HepG2 (cell line): Measurements from ENCODE around the gene OR10V1. TPM values are rescaled to one million over a fixed set of nuclear protein-coding genes. Genes with fewer than 3 reads are reported as not detected.

Experiments used
- AHR ChIP-seq: IDR thresholded peaks from 2 replicates; pipeline ENCODE4 v1.6.1; 2018; ENCODE audit warnings: missing genetic modification reagents, missing compliant biosample characterization
- CBX1 ChIP-seq: IDR thresholded peaks from one replicate; pipeline ENCODE4 v1.6.1; 2016; ENCODE audit warnings: antibody characterized with exemption, low read depth
- GFI1 ChIP-seq: sonication (generic); formaldehyde crosslinking; IDR thresholded peaks from 2 replicates; pipeline ENCODE4 v1.5.0; 2020; ENCODE audit warnings: missing genetic modification reagents, mild to moderate bottlenecking, borderline replicate concordance
- HDAC6 ChIP-seq: fragments of 200-600 bp; sonication (generic); IDR thresholded peaks from 2 replicates; pipeline ENCODE4 v1.7.0; 2017; ENCODE audit warnings: mild to moderate bottlenecking, antibody characterized with exemption, low read length, low read depth
- MEIS1 ChIP-seq: sonication (generic); formaldehyde crosslinking; IDR thresholded peaks from 2 replicates; pipeline ENCODE4 v1.9.0; 2021; ENCODE audit warnings: mild to moderate bottlenecking, missing genetic modification reagents, moderate library complexity, borderline replicate concordance
- NONO ChIP-seq, 2 experiments: fragments of 450-650 bp in 1 of 2; sonication (generic) in 1 of 2; formaldehyde crosslinking in 1 of 2; IDR thresholded peaks in 1 of 2; conservative IDR thresholded peaks in 1 of 2; 2 replicates each; pipeline versions ENCODE4 v1.6.1 to v1.8.0; 2017 to 2022; ENCODE audit warnings: mild to moderate bottlenecking in 1 of 2, missing genetic modification reagents in 1 of 2, moderate library complexity in 1 of 2
- NR2F1 ChIP-seq, 2 experiments: fragments of 450-650 bp in 1 of 2; formaldehyde crosslinking in 1 of 2; IDR thresholded peaks; 2 replicates each; pipeline versions ENCODE4 v1.5.0 to v1.6.1; 2016 to 2020; ENCODE audit warnings: mild to moderate bottlenecking in 1 of 2, missing compliant biosample characterization in 1 of 2, missing genetic modification reagents in 1 of 2, moderate library complexity in 1 of 2
- NR2F2 ChIP-seq: IDR thresholded peaks from 2 replicates; pipeline ENCODE4 v1.6.1; 2012; ENCODE audit warnings: low read depth, inconsistent platforms, borderline replicate concordance
- PHF8 ChIP-seq: sonication (generic); formaldehyde crosslinking; IDR thresholded peaks from 2 replicates; pipeline ENCODE4 v1.5.0; 2020; ENCODE audit warnings: missing genetic modification reagents
- SNAI1 ChIP-seq: sonication (generic); formaldehyde crosslinking; IDR thresholded peaks from 2 replicates; pipeline ENCODE4 v1.5.0; 2020; ENCODE audit warnings: mild to moderate bottlenecking, missing genetic modification reagents, borderline replicate concordance
- ZFYVE20 ChIP-seq: sonication (generic); formaldehyde crosslinking; IDR thresholded peaks from 2 replicates; pipeline ENCODE4 v1.8.0; 2023; ENCODE audit warnings: low read depth, mild to moderate bottlenecking, moderate library complexity, missing genetic modification reagents, borderline replicate concordance
- ZMYM2 ChIP-seq: sonication (generic); formaldehyde crosslinking; IDR thresholded peaks from 2 replicates; pipeline ENCODE4 v1.8.0; 2022; ENCODE audit warnings: mild to moderate bottlenecking, missing genetic modification reagents
- ZNF3 ChIP-seq: IDR thresholded peaks from 2 replicates; pipeline ENCODE4 v1.7.0; 2017; ENCODE audit warnings: inconsistent platforms
- ZNF563 ChIP-seq: sonication (generic); formaldehyde crosslinking; IDR thresholded peaks from 2 replicates; pipeline ENCODE4 v1.8.0; 2022; ENCODE audit warnings: mild to moderate bottlenecking, moderate library complexity, missing genetic modification reagents
- ZNF674 ChIP-seq: sonication (generic); formaldehyde crosslinking; IDR thresholded peaks from 2 replicates; pipeline ENCODE4 v1.5.0; 2020; ENCODE audit warnings: low read depth, mild to moderate bottlenecking, missing genetic modification reagents
- ZNF75D ChIP-seq: sonication (generic); formaldehyde crosslinking; IDR thresholded peaks from 2 replicates; pipeline ENCODE4 v1.8.1; 2023; ENCODE audit warnings: missing genetic modification reagents, mild to moderate bottlenecking, borderline replicate concordance
- polyA plus RNA-seq, 8 experiments: library from polyadenylated mRNA; depleted of rRNA in 3 of 8; stranded (reverse) in 7 of 8; unstranded in 1 of 8; fragments of >200 nt; fragmentation: Illumina TruSeq in 4 of 8; extraction: Trizol in 4 of 8; gene quantifications; 2 replicates each; pipeline versions ENCODE4 v1.2.1 to v1.2.3, GENCODE V29; 2011 to 2016; ENCODE audit warnings: low read depth in 4 of 8, missing spikeins in 1 of 8, mixed read lengths in 1 of 8; ENCODE audit not compliant: insufficient read depth in 1 of 8
- total RNA-seq, 5 experiments: library from RNA; depleted of rRNA; stranded (reverse); fragments of >200 nt; fragmentation: Illumina TruSeq; extraction: Trizol; gene quantifications; 2 replicates each; pipeline ENCODE4 v1.2.3, GENCODE V29; 2016; ENCODE audit warnings: low read depth in 1 of 5
- TF ChIP-seq, protein P1 (sequence below): sonication (generic); formaldehyde crosslinking; IDR thresholded peaks from 2 replicates; pipeline ENCODE4 v1.8.0; 2022; ENCODE audit warnings: mild to moderate bottlenecking, missing genetic modification reagents, moderate library complexity
- TF ChIP-seq, protein P2 (sequence below): sonication (generic); formaldehyde crosslinking; IDR thresholded peaks from 2 replicates; pipeline ENCODE4 v1.4.0; 2020; ENCODE audit warnings: low read depth, mild to moderate bottlenecking, missing genetic modification reagents
- TF ChIP-seq, protein P3 (sequence below): IDR thresholded peaks from 2 replicates; pipeline ENCODE4 v1.6.1; 2016; ENCODE audit warnings: missing compliant biosample characterization, missing genetic modification reagents, borderline replicate concordance
- TF ChIP-seq, protein P4 (sequence below): sonication (generic); formaldehyde crosslinking; IDR thresholded peaks from 2 replicates; pipeline ENCODE4 v1.4.0; 2020; ENCODE audit warnings: mild to moderate bottlenecking, missing genetic modification reagents
- TF ChIP-seq, protein P5 (sequence below): IDR thresholded peaks from 2 replicates; pipeline ENCODE4 v1.6.1; 2016; ENCODE audit warnings: missing genetic modification reagents, missing compliant biosample characterization

Gene OR10V1
- total and polyA plus RNA-seq, 2 of the 13 experiments (the other 11 are each of a cell fraction or from before 2014, with no cell fraction given), result not detected

DNA sequence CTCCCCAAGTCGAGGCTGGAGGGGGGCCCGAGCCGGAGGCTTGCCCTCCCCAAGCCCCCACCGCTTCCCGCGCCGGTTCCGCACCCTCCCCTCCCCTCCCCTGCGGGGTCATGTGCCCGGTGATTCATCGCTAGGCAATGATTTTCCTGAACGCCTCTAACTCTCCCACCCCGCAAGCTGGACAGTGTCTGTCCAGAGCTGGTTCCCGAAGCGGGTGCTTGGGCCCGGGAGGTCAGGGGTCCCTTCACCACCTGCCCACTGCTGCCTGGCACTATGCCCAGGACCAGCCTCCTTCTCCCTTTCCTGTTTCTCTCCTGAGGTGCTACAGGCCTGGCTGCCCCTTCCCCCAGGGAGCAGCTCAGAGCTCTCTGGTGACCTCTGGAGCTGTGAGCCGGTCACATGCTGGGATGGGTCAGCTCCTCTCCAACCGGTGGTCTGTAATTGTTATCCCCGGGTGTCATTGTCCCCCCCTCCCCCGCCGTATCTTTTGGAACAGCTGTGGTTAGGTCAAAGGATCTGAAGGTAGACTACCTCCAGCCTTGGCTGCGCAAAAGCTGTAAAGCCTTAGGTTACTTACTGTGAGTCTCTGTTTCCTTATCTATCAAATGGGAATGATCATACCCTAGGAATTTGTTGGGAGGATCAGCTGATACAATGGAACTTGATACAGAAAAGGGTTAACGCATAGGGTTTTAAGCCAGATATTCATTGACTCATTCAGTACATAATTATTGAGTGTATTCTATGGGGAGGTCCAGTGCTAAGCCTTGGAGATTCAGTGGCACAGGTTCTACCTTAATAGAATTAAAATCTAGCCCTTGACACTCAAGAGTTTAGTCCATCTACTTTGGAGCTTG, 42.3 kb upstream of the OR10V1 start (continued):
- TF ChIP-seq MEIS1 (CRISPR knock-in tag) (0 out of 2 replicates have a peak, but pooled peaks have one; percentile 23), NONO (IDR thresholded peaks at IDR 0.05) (no peak), NONO (CRISPR knock-in tag; conservative IDR thresholded peaks at IDR 0.05) (no peak), NR2F1 (CRISPR knock-in tag; IDR thresholded peaks at IDR 0.05) (peak in 1 of 2 experiments; percentile 43; a peak in 1 of 4 replicates), ZMYM2 (CRISPR knock-in tag) (no peak), ZNF563 (no peak), ZNF674 (CRISPR knock-in tag) (no peak), GFI1 (CRISPR knock-in tag) (no peak), ZNF3 (CRISPR knock-in tag) (no peak), SNAI1 (CRISPR knock-in tag) (no peak), ZFYVE20 (CRISPR knock-in tag) (no peak), ZNF75D (CRISPR knock-in tag) (no peak), HDAC6 (no peak), PHF8 (CRISPR knock-in tag) (no peak; the same call in 1 of the 2 replicates), NR2F2 (no peak), CBX1 (no peak), AHR (CRISPR knock-in tag) (no peak)
- TF ChIP-seq, protein P1, sequence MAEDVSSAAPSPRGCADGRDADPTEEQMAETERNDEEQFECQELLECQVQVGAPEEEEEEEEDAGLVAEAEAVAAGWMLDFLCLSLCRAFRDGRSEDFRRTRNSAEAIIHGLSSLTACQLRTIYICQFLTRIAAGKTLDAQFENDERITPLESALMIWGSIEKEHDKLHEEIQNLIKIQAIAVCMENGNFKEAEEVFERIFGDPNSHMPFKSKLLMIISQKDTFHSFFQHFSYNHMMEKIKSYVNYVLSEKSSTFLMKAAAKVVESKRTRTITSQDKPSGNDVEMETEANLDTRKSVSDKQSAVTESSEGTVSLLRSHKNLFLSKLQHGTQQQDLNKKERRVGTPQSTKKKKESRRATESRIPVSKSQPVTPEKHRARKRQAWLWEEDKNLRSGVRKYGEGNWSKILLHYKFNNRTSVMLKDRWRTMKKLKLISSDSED, result no peak
- TF ChIP-seq, protein P2, sequence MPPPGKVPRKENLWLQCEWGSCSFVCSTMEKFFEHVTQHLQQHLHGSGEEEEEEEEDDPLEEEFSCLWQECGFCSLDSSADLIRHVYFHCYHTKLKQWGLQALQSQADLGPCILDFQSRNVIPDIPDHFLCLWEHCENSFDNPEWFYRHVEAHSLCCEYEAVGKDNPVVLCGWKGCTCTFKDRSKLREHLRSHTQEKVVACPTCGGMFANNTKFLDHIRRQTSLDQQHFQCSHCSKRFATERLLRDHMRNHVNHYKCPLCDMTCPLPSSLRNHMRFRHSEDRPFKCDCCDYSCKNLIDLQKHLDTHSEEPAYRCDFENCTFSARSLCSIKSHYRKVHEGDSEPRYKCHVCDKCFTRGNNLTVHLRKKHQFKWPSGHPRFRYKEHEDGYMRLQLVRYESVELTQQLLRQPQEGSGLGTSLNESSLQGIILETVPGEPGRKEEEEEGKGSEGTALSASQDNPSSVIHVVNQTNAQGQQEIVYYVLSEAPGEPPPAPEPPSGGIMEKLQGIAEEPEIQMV (CRISPR knock-in tag), result no peak
- TF ChIP-seq, protein P3, sequence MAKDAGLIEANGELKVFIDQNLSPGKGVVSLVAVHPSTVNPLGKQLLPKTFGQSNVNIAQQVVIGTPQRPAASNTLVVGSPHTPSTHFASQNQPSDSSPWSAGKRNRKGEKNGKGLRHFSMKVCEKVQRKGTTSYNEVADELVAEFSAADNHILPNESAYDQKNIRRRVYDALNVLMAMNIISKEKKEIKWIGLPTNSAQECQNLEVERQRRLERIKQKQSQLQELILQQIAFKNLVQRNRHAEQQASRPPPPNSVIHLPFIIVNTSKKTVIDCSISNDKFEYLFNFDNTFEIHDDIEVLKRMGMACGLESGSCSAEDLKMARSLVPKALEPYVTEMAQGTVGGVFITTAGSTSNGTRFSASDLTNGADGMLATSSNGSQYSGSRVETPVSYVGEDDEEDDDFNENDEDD (CRISPR knock-in tag), result no peak; the same call in 1 of the 2 replicates
- TF ChIP-seq, protein P4, sequence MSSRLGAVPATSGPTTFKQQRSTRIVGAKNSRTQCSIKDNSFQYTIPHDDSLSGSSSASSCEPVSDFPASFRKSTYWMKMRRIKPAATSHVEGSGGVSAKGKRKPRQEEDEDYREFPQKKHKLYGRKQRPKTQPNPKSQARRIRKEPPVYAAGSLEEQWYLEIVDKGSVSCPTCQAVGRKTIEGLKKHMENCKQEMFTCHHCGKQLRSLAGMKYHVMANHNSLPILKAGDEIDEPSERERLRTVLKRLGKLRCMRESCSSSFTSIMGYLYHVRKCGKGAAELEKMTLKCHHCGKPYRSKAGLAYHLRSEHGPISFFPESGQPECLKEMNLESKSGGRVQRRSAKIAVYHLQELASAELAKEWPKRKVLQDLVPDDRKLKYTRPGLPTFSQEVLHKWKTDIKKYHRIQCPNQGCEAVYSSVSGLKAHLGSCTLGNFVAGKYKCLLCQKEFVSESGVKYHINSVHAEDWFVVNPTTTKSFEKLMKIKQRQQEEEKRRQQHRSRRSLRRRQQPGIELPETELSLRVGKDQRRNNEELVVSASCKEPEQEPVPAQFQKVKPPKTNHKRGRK, result no peak
- TF ChIP-seq, protein P5, sequence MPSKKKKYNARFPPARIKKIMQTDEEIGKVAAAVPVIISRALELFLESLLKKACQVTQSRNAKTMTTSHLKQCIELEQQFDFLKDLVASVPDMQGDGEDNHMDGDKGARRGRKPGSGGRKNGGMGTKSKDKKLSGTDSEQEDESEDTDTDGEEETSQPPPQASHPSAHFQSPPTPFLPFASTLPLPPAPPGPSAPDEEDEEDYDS (CRISPR knock-in tag), result no peak
